ENCODE results near the gene SLC35E1. TPM values are rescaled to one million over a fixed set of nuclear protein-coding genes. Genes with fewer than 3 reads are reported as not detected.

Gene SLC35E1
- total and polyA plus RNA-seq, 5 experiments from 2014 or later: 13.6 to 34.2 (median 22.3) TPM

- POLR2A ChIA-PET: interaction anchor here (1.4 kb wide), 1 partner anchor 10 kb away, joined by 6 read pairs; no protein-coding TSS in a partner anchor
Observed at GRCh38 chr19:16594681-16595091, 22.5 kb upstream of the SLC35E1 start.

GRCh38 chr19:16594131-16594586, 21.9 kb upstream of the SLC35E1 start:
- H3K9me3 Mint-ChIP-seq: no peaks in the 10 kb centered on the region
- POLR2A ChIA-PET: interaction anchor here (0.9 to 1.4 kb wide), 2 partner anchors 10 to 20 kb away, joined by 4 to 6 read pairs; no protein-coding TSS in a partner anchor
- peak overlapping the region; percentile 53 to 96 (median 93) for H3K27ac Mint-ChIP-seq
- ATAC-seq (peak; percentile 47 to 62), DNase-seq (peak in 6 of 10 donors; percentile 17 to 46 (median 32))
- H3K36me3 Mint-ChIP-seq: no peaks in the 10 kb centered on the region
- H3K4me3 Mint-ChIP-seq: peak overlapping the region; percentile 71 to 86 (median 80)
- H3K4me1 Mint-ChIP-seq: peaks cover 36 to 88% (median 75%) of the 10 kb centered on the region in 4 donors
- H3K27me3 Mint-ChIP-seq: no peaks in the 10 kb centered on the region

More at GRCh38 chr19:16594681-16595091, 22.5 kb upstream of the SLC35E1 start:
- Mint-ChIP-seq H3K27ac (peak overlapping the region; percentile 53 to 96 (median 93)), H3K27me3 (no peaks in the 10 kb centered on the region), H3K4me3 (peak overlapping the region; percentile 71 to 86 (median 80)), H3K36me3 (no peaks in the 10 kb centered on the region), H3K9me3 (no peaks in the 10 kb centered on the region), H3K4me1 (peaks cover 34 to 87% (median 75%) of the 10 kb centered on the region in 4 donors)
- DNase-seq (peak in 8 of 10 donors; percentile 42 to 84 (median 70)), ATAC-seq (peak; percentile 89 to 90)

- peak overlapping the region in 2 of 10 donors; percentile 48 to 50 for H3K4me3 Mint-ChIP-seq
- POLR2A ChIA-PET: no interaction called here
- H3K27me3 Mint-ChIP-seq: no peaks in the 10 kb centered on the region
- DNase-seq: no peak
- H3K4me1 Mint-ChIP-seq: peaks cover 39 to 91% (median 80%) of the 10 kb centered on the region in 4 donors
- H3K27ac Mint-ChIP-seq: peak overlapping the region in 6 of 10 donors; percentile 31 to 86 (median 62)
- H3K36me3 Mint-ChIP-seq: no peaks in the 10 kb centered on the region
- no peak for ATAC-seq
- no peaks in the 10 kb centered on the region for H3K9me3 Mint-ChIP-seq
Observed at GRCh38 chr19:16593181-16593580, 21.0 kb upstream of the SLC35E1 start.

GRCh38 chr19:16591803-16592556, 19.8 kb upstream of the SLC35E1 start:
- H3K27ac Mint-ChIP-seq: peak overlapping the region in 1 of 10 donors; percentile 33

GRCh38 chr19:16590876-16591802, 18.9 kb upstream of the SLC35E1 start:
- Mint-ChIP-seq H3K27ac (peak overlapping the region in 2 of 10 donors; percentile 4 to 32), H3K9me3 (no peaks in the 10 kb centered on the region), H3K36me3 (no peaks in the 10 kb centered on the region), H3K4me3 (peak overlapping the region in 1 of 10 donors; percentile 4), H3K27me3 (no peaks in the 10 kb centered on the region), H3K4me1 (peaks cover 45 to 97% (median 86%) of the 10 kb centered on the region in 4 donors)
- DNase-seq (no peak), ATAC-seq (no peak)
- POLR2A ChIA-PET: interaction anchor here (0.6 to 1.6 kb wide), 2 partner anchors 9 to 40 kb away, joined by 3 to 4 read pairs; no protein-coding TSS in a partner anchor

More at GRCh38 chr19:16591803-16592556, 19.8 kb upstream of the SLC35E1 start:
- H3K36me3 Mint-ChIP-seq: no peaks in the 10 kb centered on the region
- no peaks in the 10 kb centered on the region for H3K27me3 Mint-ChIP-seq
- H3K4me1 Mint-ChIP-seq: peaks cover 45 to 96% (median 83%) of the 10 kb centered on the region in 4 donors
- H3K4me3 Mint-ChIP-seq: no peak overlapping the region
- POLR2A ChIA-PET: interaction anchor here (0.6 to 1.6 kb wide), 2 partner anchors 9 to 39 kb away, joined by 3 to 4 read pairs; no protein-coding TSS in a partner anchor
- no peak for DNase-seq
- no peak for ATAC-seq
- H3K9me3 Mint-ChIP-seq: no peaks in the 10 kb centered on the region

GRCh38 chr19:16589917-16590316, 17.7 kb upstream of the SLC35E1 start:
- Mint-ChIP-seq H3K27ac (peak overlapping the region in 5 of 10 donors; percentile 15 to 92 (median 71)), H3K36me3 (no peaks in the 10 kb centered on the region), H3K9me3 (no peaks in the 10 kb centered on the region), H3K4me1 (peaks cover 35 to 97% (median 86%) of the 10 kb centered on the region in 4 donors), H3K4me3 (no peak overlapping the region), H3K27me3 (no peaks in the 10 kb centered on the region)
- no peak for DNase-seq
- POLR2A ChIA-PET: no interaction called here
- ATAC-seq: no peak

GRCh38 chr19:16588824-16589577, 16.8 kb upstream of the SLC35E1 start:
- H3K4me1 Mint-ChIP-seq: peaks cover 29 to 96% (median 86%) of the 10 kb centered on the region in 4 donors
- DNase-seq (no peak), ATAC-seq (no peak)
- no peaks in the 10 kb centered on the region for H3K27me3 Mint-ChIP-seq
- H3K27ac Mint-ChIP-seq: peak overlapping the region in 9 of 10 donors; percentile 69 to 97 (median 92)
- peaks cover 0 to 2% (median 0%) of the 10 kb centered on the region in 9 donors for H3K9me3 Mint-ChIP-seq
- POLR2A ChIA-PET: interaction anchor here (1.6 to 3.0 kb wide), 3 partner anchors 17 to 71 kb away, joined by 12 to 40 read pairs (median 39); partner anchors contain the start of genes MED26, SLC35E1, SMIM7 and TMEM38A
- H3K4me3 Mint-ChIP-seq: peak overlapping the region in 8 of 10 donors; percentile 81 to 87 (median 83)
- H3K36me3 Mint-ChIP-seq: no peaks in the 10 kb centered on the region

GRCh38 chr19:16587833-16588823, 15.9 kb upstream of the SLC35E1 start:
- DNase-seq (peak; percentile 32 to 79 (median 58)), ATAC-seq (peak; percentile 58 to 60)
- Mint-ChIP-seq H3K36me3 (no peaks in the 10 kb centered on the region), H3K4me1 (peaks cover 21 to 96% (median 86%) of the 10 kb centered on the region in 4 donors), H3K4me3 (peak overlapping the region; percentile 69 to 87 (median 83)), H3K27ac (peak overlapping the region; percentile 75 to 97 (median 92)), H3K9me3 (peaks cover 0 to 2% (median 0%) of the 10 kb centered on the region in 9 donors), H3K27me3 (no peaks in the 10 kb centered on the region)
- POLR2A ChIA-PET: interaction anchor here (0.6 to 3.0 kb wide), 11 partner anchors 14 to 1271 kb away, joined by 3 to 40 read pairs (median 4); partner anchors contain the start of genes MED26, SLC35E1, SMIM7 and TMEM38A

GRCh38 chr19:16586991-16587832, 15.0 kb upstream of the SLC35E1 start:
- POLR2A ChIA-PET: interaction anchor here (0.6 to 3.0 kb wide), 14 partner anchors 13 to 1368 kb away, joined by 3 to 40 read pairs (median 4); partner anchors contain the start of genes MED26, SLC35E1, SMIM7 and TMEM38A
- Mint-ChIP-seq H3K9me3 (peaks cover 0 to 2% (median 0%) of the 10 kb centered on the region in 9 donors), H3K4me3 (peak overlapping the region; percentile 69 to 87 (median 83)), H3K27ac (peak overlapping the region; percentile 84 to 97 (median 92)), H3K27me3 (no peaks in the 10 kb centered on the region), H3K4me1 (peaks cover 20 to 95% (median 86%) of the 10 kb centered on the region in 4 donors), H3K36me3 (no peaks in the 10 kb centered on the region)
- ATAC-seq (peak; percentile 37 to 43), DNase-seq (peak in 9 of 10 donors; percentile 27 to 79 (median 57))
